ENCODE results near the gene EPHB1.

Gene EPHB1

GRCh38 chr3:135131290-135131689 is 336.2 kb downstream of the EPHB1 start:
- no peak for DNase-seq (ENCODE audit: low read depth in 2 of 2)

GRCh38 chr3:135133905-135134683 is 339.0 kb downstream of the EPHB1 start:
- no peak for DNase-seq (ENCODE audit: low read depth in 2 of 2)

GRCh38 chr3:135134684-135135075 is 339.6 kb downstream of the EPHB1 start:
- no peak for DNase-seq (ENCODE audit: low read depth in 2 of 2)

- DNase-seq (ENCODE audit: low read depth in 2 of 2): no peak
Observed at GRCh38 chr3:135135445-135135844, 340.4 kb downstream of the EPHB1 start.

- no peak for DNase-seq (ENCODE audit: low read depth in 2 of 2)
Observed at GRCh38 chr3:135136361-135137100, 341.5 kb downstream of the EPHB1 start.

GRCh38 chr3:135137296-135137695 is 342.2 kb downstream of the EPHB1 start:
- no peak for DNase-seq (ENCODE audit: low read depth in 2 of 2)

GRCh38 chr3:135138776-135139175 is 343.7 kb downstream of the EPHB1 start:
- no peak for DNase-seq (ENCODE audit: low read depth in 2 of 2)

GRCh38 chr3:135140591-135140990 is 345.5 kb downstream of the EPHB1 start:
- no peak for DNase-seq (ENCODE audit: low read depth in 2 of 2)

- DNase-seq (ENCODE audit: low read depth in 2 of 2): no peak
Observed at GRCh38 chr3:135141160-135141559, 346.1 kb downstream of the EPHB1 start.

- no peak for DNase-seq (ENCODE audit: low read depth in 2 of 2)
Observed at GRCh38 chr3:135141672-135142071, 346.6 kb downstream of the EPHB1 start.

- no peak for DNase-seq (ENCODE audit: low read depth in 2 of 2)
Observed at GRCh38 chr3:135142530-135142929, 347.5 kb downstream of the EPHB1 start.

GRCh38 chr3:135143474-135143873 is 348.4 kb downstream of the EPHB1 start:
- no peak for DNase-seq (ENCODE audit: low read depth in 2 of 2)

GRCh38 chr3:135145581-135145980 is 350.5 kb downstream of the EPHB1 start:
- DNase-seq (ENCODE audit: low read depth in 2 of 2): no peak

GRCh38 chr3:135147657-135148056 is 352.6 kb downstream of the EPHB1 start:
- no peak for DNase-seq (ENCODE audit: low read depth in 2 of 2)

GRCh38 chr3:135148398-135149020 is 353.4 kb downstream of the EPHB1 start:
- no peak for DNase-seq (ENCODE audit: low read depth in 2 of 2)

GRCh38 chr3:135149707-135150681 is 354.9 kb downstream of the EPHB1 start:
- DNase-seq (ENCODE audit: low read depth in 2 of 2): no peak

GRCh38 chr3:135154186-135154585 is 359.1 kb downstream of the EPHB1 start:
- DNase-seq (ENCODE audit: low read depth in 2 of 2): no peak

- DNase-seq (ENCODE audit: low read depth in 2 of 2): no peak
Observed at GRCh38 chr3:135155228-135155627, 360.2 kb downstream of the EPHB1 start.

- no peak for DNase-seq (ENCODE audit: low read depth in 2 of 2)
Observed at GRCh38 chr3:135155791-135156190, 360.7 kb downstream of the EPHB1 start.

GRCh38 chr3:135157045-135157740 is 362.1 kb downstream of the EPHB1 start:
- no peak for DNase-seq (ENCODE audit: low read depth in 2 of 2)

GRCh38 chr3:135158520-135158919 is 363.5 kb downstream of the EPHB1 start:
- no peak for DNase-seq (ENCODE audit: low read depth in 2 of 2)

Measured in stimulated activated CD8-positive, alpha-beta memory T cell treated with anti-CD3 and anti-CD28 coated beads, Interleukin-15, amount 100 ng/mL, for 48 hours (primary cell).